Left ventricle myocardium inferior (tissue), 1 donor: ENCODE data around the gene CNTROB. TPM values are rescaled to one million over a fixed set of nuclear protein-coding genes. Genes with fewer than 3 reads are reported as not detected.

Experiments used
- DNase-seq: peaks from one replicate; pipeline ENCODE4 v3.0.0-alpha.2; 2020
- H3K27ac ChIP-seq: fragments of 200-600 bp; replicated peaks from 2 replicates; pipeline ENCODE4 v1.8.0; 2021
- H3K27me3 ChIP-seq: fragments of 200-600 bp; 2 replicates; pipeline ENCODE4 v1.8.0; 2021; ENCODE audit warnings: low read depth
- H3K36me3 ChIP-seq: fragments of 200-600 bp; 2 replicates; pipeline ENCODE4 v1.8.0; 2021
- H3K4me1 ChIP-seq: fragments of 200-600 bp; 2 replicates; pipeline ENCODE4 v1.8.0; 2021
- H3K4me3 ChIP-seq: fragments of 200-600 bp; 2 replicates; pipeline ENCODE4 v1.8.0; 2021; ENCODE audit warnings: mild to moderate bottlenecking, moderate library complexity
- H3K9me3 ChIP-seq: fragments of 200-600 bp; replicated peaks from 2 replicates; pipeline ENCODE4 v1.8.0; 2021
- CTCF ChIP-seq: fragments of 200-600 bp; IDR thresholded peaks from 2 replicates; pipeline ENCODE4 v1.8.0; 2021; ENCODE audit warnings: antibody characterized with exemption, mild to moderate bottlenecking, borderline replicate concordance
- intact Hi-C: fragments of 100-400 bp; cut with micrococcal nuclease; formaldehyde crosslinking; loops from one replicate; pipeline ENCODE4 v1.11.0; 2022
- total RNA-seq: library from RNA; stranded (reverse); fragmentation: NEBNext Ultra II Directional; extraction: Animal tissue kit (Norgen Biotek cat#: 25700); gene quantifications from one replicate; pipeline ENCODE4 v1.2.1, GENCODE V29; 2021
- donor health status: DM: no; HTN: yes; CAD: no; lungs with severe emphysema.

The CNTROB gene
- total RNA-seq, 1 donor from 2014 or later = 8.7 TPM

GRCh38 chr17:7995724-7996123 lies 63.7 kb downstream of the CNTROB start:
- intact Hi-C loops = loop anchor here (10.0 kb wide), 1 partner anchor 251 kb away; no protein-coding TSS in a partner anchor
- no peak for DNase-seq
- peaks cover 23% of the 10 kb centered on the region for H3K27me3 ChIP-seq
- H3K9me3 ChIP-seq = no peaks in the 10 kb centered on the region
- H3K4me1 ChIP-seq = peaks cover 13% of the 10 kb centered on the region
- no peaks in the 10 kb centered on the region for H3K36me3 ChIP-seq
- H3K4me3 ChIP-seq = no peak overlapping the region
- no peak for TF ChIP-seq CTCF
- H3K27ac ChIP-seq = no peak overlapping the region

- H3K27me3 ChIP-seq = peaks cover 38% of the 10 kb centered on the region
- TF ChIP-seq CTCF = peak; percentile 58
- peak overlapping the region; percentile 84 for H3K27ac ChIP-seq
- peak overlapping the region; percentile 24 for H3K4me3 ChIP-seq
- no peaks in the 10 kb centered on the region for H3K36me3 ChIP-seq
- peak; percentile 33 for DNase-seq
- intact Hi-C loops = loop anchor here (10.0 kb wide), 1 partner anchor 252 kb away; no protein-coding TSS in a partner anchor
- H3K4me1 ChIP-seq = peaks cover 14% of the 10 kb centered on the region
- no peaks in the 10 kb centered on the region for H3K9me3 ChIP-seq
Observed at GRCh38 chr17:7997186-7997585, 65.2 kb downstream of the CNTROB start.

Other genes with a start within 250 kb of the CNTROB start
- 11.7 TPM for gene TP53, start 244.7 kb upstream of the CNTROB start, total RNA-seq
- 4.7 TPM for gene WRAP53, start 243.7 kb upstream of the CNTROB start, total RNA-seq
- not detected for gene EFNB3, start 227.0 kb upstream of the CNTROB start, total RNA-seq
- gene DNAH2, start 214.5 kb upstream of the CNTROB start, total RNA-seq = 0.33 TPM
- 23.3 TPM for gene KDM6B, start 98.0 kb upstream of the CNTROB start, total RNA-seq
- 26.4 TPM for gene TMEM88, start 77.1 kb upstream of the CNTROB start, total RNA-seq
- 89.8 TPM for gene NAA38, start 74.6 kb upstream of the CNTROB start, total RNA-seq
- 17.8 TPM for gene CYB5D1, start 74.2 kb upstream of the CNTROB start, total RNA-seq
- 15.6 TPM for gene CHD3, start 43.4 kb upstream of the CNTROB start, total RNA-seq
- gene RNF227, start 15.9 kb upstream of the CNTROB start, total RNA-seq = 1.0 TPM
- gene KCNAB3, start 2.4 kb upstream of the CNTROB start, total RNA-seq = 0.30 TPM
- gene TRAPPC1, start 260 bp upstream of the CNTROB start, total RNA-seq = 111 TPM
- not detected for gene GUCY2D, start 70.4 kb downstream of the CNTROB start, total RNA-seq
- gene ALOX15B, start 106.9 kb downstream of the CNTROB start, total RNA-seq = not detected
- not detected for gene ALOX12B, start 155.5 kb downstream of the CNTROB start, total RNA-seq
- gene ALOXE3, start 186.3 kb downstream of the CNTROB start, total RNA-seq = not detected
- not detected for gene HES7, start 191.9 kb downstream of the CNTROB start, total RNA-seq
- gene PER1, start 220.2 kb downstream of the CNTROB start, total RNA-seq = 109 TPM
- gene VAMP2, start 230.7 kb downstream of the CNTROB start, total RNA-seq = 59.6 TPM
- 7.9 TPM for gene TMEM107, start 244.2 kb downstream of the CNTROB start, total RNA-seq